HG03354 (cell line): Measurements from ENCODE around the gene RSRC1.
"Not testable (repeated sequence)": the region's sequence is repeated elsewhere in the genome, so short reads cannot be mapped to it uniquely, and the experiment has no call there.

Experiments used
- ATAC-seq: cut with Tn5 transposase; IDR thresholded peaks from one replicate; pipeline ENCODE4 v1.9.1; 2021; ENCODE audit warnings: mild to moderate bottlenecking; ENCODE audit not compliant: unreplicated experiment, poor library complexity, severe bottlenecking

Gene RSRC1

DNA sequence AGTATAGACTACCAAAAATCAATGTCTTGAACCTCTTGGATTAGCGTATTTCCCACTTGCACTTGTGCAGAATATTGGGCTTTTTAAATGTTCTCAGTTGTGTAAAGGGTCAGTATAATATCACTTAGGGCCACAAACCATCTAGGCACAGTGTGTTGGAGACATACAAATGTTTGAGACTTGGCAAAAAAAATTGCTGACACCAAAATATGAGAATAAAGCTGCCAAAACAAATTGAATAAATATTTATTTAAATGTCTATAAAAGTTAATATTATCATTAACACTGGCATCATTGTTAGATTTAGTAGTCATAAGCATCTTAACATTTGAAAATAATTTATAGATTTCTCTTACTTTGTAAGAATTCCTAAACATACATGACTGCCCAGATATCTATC is 430.2 kb downstream of the RSRC1 start:
- ATAC-seq = no peak

- no peak for ATAC-seq
These were observed 438.8 kb downstream of the RSRC1 start for GRCh38 chr3:158548691-158549090.

- not testable (repeated sequence) for ATAC-seq
These were observed 440.0 kb downstream of the RSRC1 start for GRCh38 chr3:158549938-158550337.

GRCh38 chr3:158552124-158552523 is 442.2 kb downstream of the RSRC1 start:
- no peak for ATAC-seq

DNA sequence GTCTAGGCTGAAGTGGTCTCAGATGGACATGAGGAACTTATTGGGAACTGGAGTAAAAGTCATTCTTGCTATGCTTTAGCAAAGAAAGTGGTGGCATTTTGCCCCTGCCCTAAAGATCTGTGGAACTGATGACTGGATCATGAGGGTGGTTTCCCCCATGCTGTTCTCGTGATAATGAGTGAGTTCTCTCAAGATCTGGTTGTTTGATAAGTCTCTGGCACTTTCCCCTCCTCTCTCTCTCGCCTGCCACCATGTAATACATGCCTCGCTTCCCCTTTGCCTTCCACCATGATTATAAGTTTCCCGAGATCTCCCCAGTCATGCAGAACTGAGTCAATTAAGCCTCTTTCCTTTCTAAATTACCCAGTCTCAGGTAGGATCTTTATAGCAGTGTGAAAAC is 449.6 kb downstream of the RSRC1 start:
- no peak for ATAC-seq

GRCh38 chr3:158560979-158561378 is 451.1 kb downstream of the RSRC1 start:
- ATAC-seq = no peak

- no peak for ATAC-seq
These were observed 452.8 kb downstream of the RSRC1 start for GRCh38 chr3:158562674-158563073.

- no peak for ATAC-seq
These were observed 453.2 kb downstream of the RSRC1 start for GRCh38 chr3:158563076-158563475.

DNA sequence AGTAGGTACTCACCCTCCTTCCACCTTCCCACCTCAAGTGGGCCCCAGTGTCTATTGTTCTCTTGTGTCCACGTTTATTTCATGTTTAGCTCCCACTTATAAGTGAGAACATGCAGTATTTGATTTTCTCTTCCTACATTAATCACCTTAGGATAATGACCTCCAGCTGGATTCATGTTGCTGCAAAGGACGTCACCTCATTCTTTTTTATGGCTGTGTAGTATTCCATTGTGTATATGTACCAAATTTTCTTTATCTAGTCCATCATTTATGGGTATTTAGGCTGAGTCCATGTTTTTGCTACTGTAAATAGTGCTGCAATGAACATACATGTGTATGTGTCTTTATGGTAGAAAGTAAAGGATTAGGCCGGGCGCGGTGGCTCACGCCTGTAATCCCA is 455.2 kb downstream of the RSRC1 start:
- no peak for ATAC-seq

DNA sequence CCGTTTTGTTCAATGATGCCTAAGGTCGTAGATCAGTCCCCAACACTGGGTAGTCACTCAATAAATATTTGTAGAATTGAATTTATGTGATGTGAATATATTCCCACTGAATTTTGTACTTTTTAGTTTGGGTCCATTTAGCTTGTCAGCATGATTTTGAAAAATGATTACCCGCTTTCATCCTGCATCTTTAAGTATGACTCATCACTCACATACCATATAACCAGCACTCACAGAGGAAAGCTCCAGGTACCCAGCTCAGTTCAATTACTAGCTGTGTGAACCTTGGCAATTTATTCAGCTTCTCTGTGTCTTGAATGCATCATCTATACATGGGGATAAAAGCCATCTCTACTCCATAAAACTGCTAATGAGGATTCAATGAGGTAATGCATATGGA is 458.9 kb downstream of the RSRC1 start:
- ATAC-seq = no peak

GRCh38 chr3:158569794-158570193 is 459.9 kb downstream of the RSRC1 start:
- ATAC-seq = no peak

GRCh38 chr3:158570999-158571702 is 461.3 kb downstream of the RSRC1 start, which contains the start of gene MLF1:
TSS of gene MLF1 (plus strand) at chr3:158571194. CDS start at chr3:158571301, 107 bp downstream.
- ATAC-seq = peak; percentile 99

DNA sequence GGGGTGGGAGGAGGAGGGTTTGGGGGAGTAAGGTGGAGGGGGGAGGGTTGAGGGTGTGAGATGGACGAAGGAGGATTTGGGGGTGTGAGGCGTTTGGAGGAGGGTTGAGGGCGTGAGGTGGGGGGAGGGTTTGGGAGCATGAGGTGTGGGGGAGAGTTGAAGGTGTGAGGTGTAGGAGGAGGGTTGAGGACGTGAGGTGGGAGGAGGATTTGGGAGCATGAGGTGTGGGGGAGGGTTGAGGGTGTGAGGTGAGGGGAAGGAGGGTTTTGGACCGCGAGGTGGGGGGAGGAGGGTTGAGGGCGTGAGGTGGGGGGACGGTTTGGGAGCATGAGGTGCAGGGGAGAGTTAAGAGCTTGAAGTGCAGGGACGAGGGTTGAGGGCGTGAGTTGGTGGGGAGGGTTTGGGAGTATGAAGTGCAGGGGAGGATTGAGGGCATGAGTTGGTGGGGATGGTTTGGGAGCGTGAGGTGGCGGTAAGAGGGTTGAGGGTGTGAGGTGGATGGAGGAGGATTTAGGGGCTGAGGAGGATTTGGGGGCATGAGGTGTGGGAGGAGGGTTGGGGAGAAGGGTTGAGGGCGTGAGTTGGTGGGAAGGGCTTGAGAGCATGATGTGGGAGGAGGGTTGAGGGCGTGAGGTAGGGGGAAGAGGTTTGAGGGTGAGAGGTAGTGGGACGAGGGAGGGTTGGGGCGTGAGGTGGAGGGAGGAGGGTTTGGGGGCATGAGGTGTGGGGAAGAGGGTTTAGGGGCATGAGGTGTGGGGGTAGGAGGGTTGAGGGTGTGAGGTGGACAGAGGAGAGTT is 462.3 kb downstream of the RSRC1 start:
- ATAC-seq = no peak

- ATAC-seq = no peak
These were observed 462.8 kb downstream of the RSRC1 start for GRCh38 chr3:158572766-158573060.

DNA sequence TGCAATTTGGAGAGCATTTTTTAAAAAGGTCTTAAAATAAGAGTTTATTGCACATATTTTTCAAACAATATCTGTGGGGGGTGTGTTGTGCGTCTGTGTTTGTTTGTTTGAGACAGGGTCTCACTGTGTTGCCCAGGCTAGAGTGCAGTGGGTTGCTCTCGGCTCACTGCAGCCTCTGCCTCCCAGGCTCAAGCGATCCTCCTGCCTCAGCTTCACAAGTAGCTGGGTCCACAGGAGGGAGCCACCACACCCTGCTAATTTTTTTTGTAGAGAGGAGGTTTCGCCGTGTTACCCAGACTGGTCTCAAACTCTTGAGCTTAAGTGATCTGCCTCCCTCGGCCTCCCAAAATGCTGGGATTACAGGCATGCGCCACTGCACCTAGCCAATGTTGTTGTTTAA is 463.8 kb downstream of the RSRC1 start:
- ATAC-seq = no peak

DNA sequence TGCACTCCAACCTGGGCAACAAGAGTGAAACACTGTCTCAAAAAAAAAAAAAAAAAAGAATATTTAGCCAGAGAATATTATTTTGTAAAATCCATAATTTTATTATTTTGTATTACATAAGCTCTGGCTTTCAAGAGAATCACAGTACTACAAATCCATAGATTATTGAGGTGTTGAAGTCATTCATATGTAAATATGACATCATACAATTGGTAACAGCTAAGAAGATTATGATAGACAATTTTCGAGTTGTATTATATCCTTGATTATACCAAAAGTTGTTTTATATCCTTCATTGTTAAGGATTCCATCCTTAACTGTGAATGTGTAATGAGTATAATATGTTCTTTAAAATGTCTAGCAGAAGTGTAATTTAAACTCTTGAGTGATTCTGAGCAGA is 464.8 kb downstream of the RSRC1 start:
- no peak for ATAC-seq

DNA sequence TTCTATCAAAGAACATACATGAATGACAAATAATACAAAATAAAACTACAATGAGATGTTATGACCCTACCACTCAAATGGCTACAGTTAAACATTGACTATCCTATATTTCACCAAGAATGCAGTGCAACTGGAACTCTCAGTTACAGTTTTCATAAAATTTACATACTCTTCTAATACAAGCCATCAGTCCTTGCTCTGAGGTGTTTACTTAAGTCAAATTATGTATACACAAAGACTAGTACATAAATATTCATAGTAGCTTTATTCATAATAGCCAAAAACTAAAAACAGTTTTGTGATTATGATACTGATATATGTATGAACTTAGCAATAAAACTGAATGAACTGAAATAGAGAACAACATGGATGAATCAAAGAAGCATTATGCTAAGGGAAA is 480.3 kb downstream of the RSRC1 start:
- no peak for ATAC-seq
